Upper lobe of left lung (tissue), 4 donors: ENCODE data around the gene HTR3D.
"Not testable (repeated sequence)": the region's sequence is repeated elsewhere in the genome, so short reads cannot be mapped to it uniquely, and the experiment has no call there.

Experiments
- CTCF ChIP-seq, 6 experiments: fragments of 450-650 bp in 4 of 6; fragments of 200-600 bp in 2 of 6; sonication (generic) in 2 of 6; IDR thresholded peaks; one replicate each; pipeline ENCODE4 v1.5.1; 2016 to 2019; ENCODE audit warnings: antibody characterized with exemption in 6 of 6
- EP300 ChIP-seq, 4 donors: sonication (generic); formaldehyde crosslinking; IDR thresholded peaks; one replicate each; pipeline ENCODE4 v1.5.1; 2017; ENCODE audit warnings: antibody characterized with exemption in 4 of 4, control low read depth in 2 of 4
- POLR2AphosphoS5 ChIP-seq, 2 donors: sonication (generic); formaldehyde crosslinking; IDR thresholded peaks; one replicate each; pipeline ENCODE4 v1.5.1; 2017; ENCODE audit warnings: antibody characterized with exemption in 2 of 2

GRCh38 chr3:184025256-184025655, 6.3 kb upstream of the HTR3D start:
- not testable (repeated sequence) for TF ChIP-seq CTCF, EP300, POLR2AphosphoS5 (IDR thresholded peaks at IDR 0.05)
